Hepatocyte (in vitro differentiated cells): ENCODE measurements around the gene SOX18.

ENCODE experiments used
- EZH2 ChIP-seq: fragments of 200-600 bp; sonication (generic); IDR thresholded peaks from 2 replicates; pipeline ENCODE4 v1.6.1; 2016; ENCODE audit warnings: antibody characterized with exemption, mild to moderate bottlenecking, borderline replicate concordance
- EZH2phosphoT487 ChIP-seq: fragments of 200-600 bp; sonication (generic); IDR thresholded peaks from one replicate; pipeline ENCODE4 v1.6.1; 2018; ENCODE audit warnings: antibody characterized with exemption, mild to moderate bottlenecking, low read depth, moderate library complexity; ENCODE audit not compliant: unreplicated experiment, severe bottlenecking
- TF ChIP-seq, protein P1 (sequence below): fragments of 200-600 bp; sonication (generic); IDR thresholded peaks from 2 replicates; pipeline ENCODE4 v1.5.1; 2016; ENCODE audit warnings: antibody characterized with exemption, mild to moderate bottlenecking; ENCODE audit not compliant: poor library complexity

DNA sequence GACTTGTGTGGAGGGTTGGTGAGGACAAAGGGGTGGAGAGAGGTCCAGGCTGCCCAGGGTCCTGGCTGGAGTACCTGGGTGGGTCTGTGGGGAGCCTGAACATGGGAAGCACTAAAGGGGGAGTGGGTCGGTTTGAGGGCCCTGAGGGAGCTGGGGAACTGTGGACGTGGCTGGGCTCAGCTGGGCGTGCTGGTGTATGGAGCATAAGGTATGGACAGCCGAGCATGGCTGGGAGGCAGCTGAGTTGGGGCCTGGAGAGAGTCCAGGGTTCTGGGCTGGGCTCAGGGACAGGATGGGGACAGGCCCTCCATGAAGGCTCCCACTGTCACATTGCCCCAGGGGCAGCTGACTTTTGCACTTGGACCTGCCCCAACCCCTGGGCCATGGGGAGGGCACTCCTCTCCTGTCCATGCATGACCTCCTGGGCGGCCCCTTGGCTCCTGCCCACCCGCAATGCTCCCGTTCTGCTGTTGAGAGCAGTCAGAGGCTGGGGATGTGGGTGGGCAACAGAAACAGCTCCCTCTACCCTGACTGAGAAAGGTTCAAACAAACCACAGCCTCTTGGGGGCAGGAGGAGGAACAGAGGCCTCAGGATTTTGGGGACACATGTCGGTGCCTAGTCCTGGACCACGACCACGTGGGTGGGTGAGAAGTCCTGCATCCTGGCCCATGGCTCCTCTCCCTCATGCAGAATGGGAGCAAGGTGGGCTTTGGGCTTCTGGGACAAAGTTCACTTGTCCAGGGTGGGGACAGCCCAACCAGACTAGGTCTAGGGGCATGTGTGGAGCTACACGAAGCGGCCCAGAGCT is 9.0 kb downstream of the SOX18 start:
- TF ChIP-seq, protein P1, sequence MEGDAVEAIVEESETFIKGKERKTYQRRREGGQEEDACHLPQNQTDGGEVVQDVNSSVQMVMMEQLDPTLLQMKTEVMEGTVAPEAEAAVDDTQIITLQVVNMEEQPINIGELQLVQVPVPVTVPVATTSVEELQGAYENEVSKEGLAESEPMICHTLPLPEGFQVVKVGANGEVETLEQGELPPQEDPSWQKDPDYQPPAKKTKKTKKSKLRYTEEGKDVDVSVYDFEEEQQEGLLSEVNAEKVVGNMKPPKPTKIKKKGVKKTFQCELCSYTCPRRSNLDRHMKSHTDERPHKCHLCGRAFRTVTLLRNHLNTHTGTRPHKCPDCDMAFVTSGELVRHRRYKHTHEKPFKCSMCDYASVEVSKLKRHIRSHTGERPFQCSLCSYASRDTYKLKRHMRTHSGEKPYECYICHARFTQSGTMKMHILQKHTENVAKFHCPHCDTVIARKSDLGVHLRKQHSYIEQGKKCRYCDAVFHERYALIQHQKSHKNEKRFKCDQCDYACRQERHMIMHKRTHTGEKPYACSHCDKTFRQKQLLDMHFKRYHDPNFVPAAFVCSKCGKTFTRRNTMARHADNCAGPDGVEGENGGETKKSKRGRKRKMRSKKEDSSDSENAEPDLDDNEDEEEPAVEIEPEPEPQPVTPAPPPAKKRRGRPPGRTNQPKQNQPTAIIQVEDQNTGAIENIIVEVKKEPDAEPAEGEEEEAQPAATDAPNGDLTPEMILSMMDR: no peak
- TF ChIP-seq EZH2phosphoT487: no peak
- TF ChIP-seq EZH2: no peak
